WTC11 (cell line): ENCODE results near the gene ATXN7L3. TPM values are rescaled to one million over a fixed set of nuclear protein-coding genes. Genes with fewer than 3 reads are reported as not detected.

Source experiments
- AFF4 ChIP-seq: sonication (generic); formaldehyde crosslinking; IDR thresholded peaks from 2 replicates; pipeline ENCODE4 v1.8.1; 2023; ENCODE audit warnings: mild to moderate bottlenecking, missing genetic modification reagents, borderline replicate concordance
- AR ChIP-seq: fragments of 250-450 bp; sonication (Bioruptor Pico); IDR thresholded peaks from 2 replicates; pipeline ENCODE4 v1.9.0; 2021; ENCODE audit warnings: mild to moderate bottlenecking
- CREM ChIP-seq: sonication (generic); formaldehyde crosslinking; IDR thresholded peaks from 2 replicates; pipeline ENCODE4 v1.8.1; 2022; ENCODE audit warnings: mild to moderate bottlenecking, missing genetic modification reagents, moderate library complexity
- E2F1 ChIP-seq: sonication (generic); formaldehyde crosslinking; IDR thresholded peaks from 2 replicates; pipeline ENCODE4 v1.8.0; 2022; ENCODE audit warnings: mild to moderate bottlenecking, missing genetic modification reagents
- E2F5 ChIP-seq: sonication (generic); formaldehyde crosslinking; IDR thresholded peaks from 2 replicates; pipeline ENCODE4 v1.8.1; 2022; ENCODE audit warnings: mild to moderate bottlenecking, moderate library complexity, missing genetic modification reagents
- FOXJ3 ChIP-seq: sonication (generic); formaldehyde crosslinking; IDR thresholded peaks from 2 replicates; pipeline ENCODE4 v1.9.0; 2021; ENCODE audit warnings: missing genetic modification reagents, mild to moderate bottlenecking, borderline replicate concordance
- FOXP1 ChIP-seq: sonication (generic); formaldehyde crosslinking; IDR thresholded peaks from 2 replicates; pipeline ENCODE4 v1.8.0; 2022; ENCODE audit warnings: missing genetic modification reagents, mild to moderate bottlenecking, moderate library complexity, borderline replicate concordance
- GABPB1 ChIP-seq: sonication (generic); formaldehyde crosslinking; IDR thresholded peaks from 2 replicates; pipeline ENCODE4 v1.8.1; 2023; ENCODE audit warnings: mild to moderate bottlenecking, missing genetic modification reagents
- MAX ChIP-seq: sonication (generic); formaldehyde crosslinking; IDR thresholded peaks from 2 replicates; pipeline ENCODE4 v1.8.0; 2022; ENCODE audit warnings: mild to moderate bottlenecking, missing genetic modification reagents
- NFE2L1 ChIP-seq: sonication (generic); formaldehyde crosslinking; IDR thresholded peaks from 2 replicates; pipeline ENCODE4 v1.8.1; 2023; ENCODE audit warnings: missing genetic modification reagents
- RORB ChIP-seq: fragments of 250-450 bp; sonication (Bioruptor Pico); IDR thresholded peaks from 2 replicates; pipeline ENCODE4 v1.9.0; 2021; ENCODE audit warnings: mild to moderate bottlenecking
- SMAD4 ChIP-seq: sonication (generic); formaldehyde crosslinking; IDR thresholded peaks from 2 replicates; pipeline ENCODE4 v1.8.0; 2022; ENCODE audit warnings: mild to moderate bottlenecking, missing genetic modification reagents
- TCF7 ChIP-seq: sonication (generic); formaldehyde crosslinking; IDR thresholded peaks from 2 replicates; pipeline ENCODE4 v1.8.0; 2022; ENCODE audit warnings: mild to moderate bottlenecking, low read depth, missing genetic modification reagents, moderate library complexity
- TEAD1 ChIP-seq: sonication (generic); formaldehyde crosslinking; IDR thresholded peaks from 2 replicates; pipeline ENCODE4 v1.8.0; 2022; ENCODE audit warnings: mild to moderate bottlenecking, missing genetic modification reagents
- ZBTB21 ChIP-seq: sonication (generic); formaldehyde crosslinking; IDR thresholded peaks from 2 replicates; pipeline ENCODE4 v1.8.1; 2023; ENCODE audit warnings: mild to moderate bottlenecking, missing genetic modification reagents, borderline replicate concordance
- ZNF121 ChIP-seq: sonication (generic); formaldehyde crosslinking; IDR thresholded peaks from 2 replicates; pipeline ENCODE4 v1.8.0; 2023; ENCODE audit warnings: missing genetic modification reagents
- ZNF281 ChIP-seq: sonication (generic); formaldehyde crosslinking; IDR thresholded peaks from 2 replicates; pipeline ENCODE4 v1.8.0; 2023; ENCODE audit warnings: mild to moderate bottlenecking, missing genetic modification reagents
- ZNF512 ChIP-seq: sonication (generic); formaldehyde crosslinking; IDR thresholded peaks from 2 replicates; pipeline ENCODE4 v1.8.1; 2022; ENCODE audit warnings: missing genetic modification reagents, borderline replicate concordance
- ZSCAN18 ChIP-seq: fragments of 250-450 bp; sonication (Bioruptor Pico); IDR thresholded peaks from 2 replicates; pipeline ENCODE4 v2.1.2; 2022; ENCODE audit warnings: mild to moderate bottlenecking, moderate library complexity
- total RNA-seq: library from RNA; stranded (reverse); gene quantifications from 3 replicates; pipeline ENCODE4 v1.2.3, GENCODE V29; 2021

Gene ATXN7L3
- total RNA-seq, 1 experiment from 2014 or later, result 114 TPM

- no peak for TF ChIP-seq ZNF512 (CRISPR knock-in tag)
- TF ChIP-seq ZNF281, result no peak
- TF ChIP-seq E2F5 (CRISPR knock-in tag), result peak; percentile 97
- peak; percentile 97 for TF ChIP-seq MAX (CRISPR knock-in tag)
- TF ChIP-seq ZNF121, result peak; percentile 98
- TF ChIP-seq AR, result no peak
- TF ChIP-seq E2F1 (CRISPR knock-in tag), result 0 out of 2 replicates have a peak, but pooled peaks have one; percentile 47
- TF ChIP-seq AFF4 (CRISPR knock-in tag), result peak; percentile 78; the same call in 1 of the 2 replicates
- no peak for TF ChIP-seq FOXJ3 (CRISPR knock-in tag)
- TF ChIP-seq TEAD1 (CRISPR knock-in tag), result peak; percentile 75
- no peak for TF ChIP-seq SMAD4
- TF ChIP-seq ZBTB21 (CRISPR knock-in tag), result no peak; the same call in 1 of the 2 replicates
- no peak for TF ChIP-seq GABPB1 (CRISPR knock-in tag)
- peak; percentile 90 for TF ChIP-seq FOXP1 (CRISPR knock-in tag)
- TF ChIP-seq RORB, result no peak
- 0 out of 2 replicates have a peak, but pooled peaks have one; percentile 53 for TF ChIP-seq NFE2L1 (CRISPR knock-in tag)
- TF ChIP-seq CREM (CRISPR knock-in tag), result peak; percentile 50
- no peak for TF ChIP-seq ZSCAN18 (CRISPR knock-in tag)
- TF ChIP-seq TCF7 (CRISPR knock-in tag), result peak; percentile 62; the same call in 1 of the 2 replicates
Measured at GRCh38 chr17:44210342-44211192, 10.9 kb upstream of the ATXN7L3 start (continued).
